ENCODE data around the gene SRGN. TPM values are rescaled to one million over a fixed set of nuclear protein-coding genes. Genes with fewer than 3 reads are reported as not detected.

SRGN gene
- total RNA-seq, 6 experiments from 2014 or later, result 128 to 471 (median 424) TPM

- no peak for DNase-seq
- no peaks in the 10 kb centered on the region for H3K9me3 Mint-ChIP-seq
Measured at GRCh38 chr10:69142983-69143382, 55.1 kb downstream of the SRGN start.

GRCh38 chr10:69145329-69145728 lies 57.4 kb downstream of the SRGN start:
- Mint-ChIP-seq H3K27me3 (ENCODE audit: insufficient read depth) (no peaks in the 10 kb centered on the region), H3K9me3 (no peaks in the 10 kb centered on the region), H3K36me3 (ENCODE audit: low read depth) (no peaks in the 10 kb centered on the region; the same call in 1 of the 2 replicates), H3K4me1 (ENCODE audit: low read depth) (peaks cover 7% of the 10 kb centered on the region), H3K4me3 (no peak overlapping the region), H3K27ac (peak overlapping the region; percentile 13; the same call in 1 of the 2 replicates)
- TF ChIP-seq, protein P1, sequence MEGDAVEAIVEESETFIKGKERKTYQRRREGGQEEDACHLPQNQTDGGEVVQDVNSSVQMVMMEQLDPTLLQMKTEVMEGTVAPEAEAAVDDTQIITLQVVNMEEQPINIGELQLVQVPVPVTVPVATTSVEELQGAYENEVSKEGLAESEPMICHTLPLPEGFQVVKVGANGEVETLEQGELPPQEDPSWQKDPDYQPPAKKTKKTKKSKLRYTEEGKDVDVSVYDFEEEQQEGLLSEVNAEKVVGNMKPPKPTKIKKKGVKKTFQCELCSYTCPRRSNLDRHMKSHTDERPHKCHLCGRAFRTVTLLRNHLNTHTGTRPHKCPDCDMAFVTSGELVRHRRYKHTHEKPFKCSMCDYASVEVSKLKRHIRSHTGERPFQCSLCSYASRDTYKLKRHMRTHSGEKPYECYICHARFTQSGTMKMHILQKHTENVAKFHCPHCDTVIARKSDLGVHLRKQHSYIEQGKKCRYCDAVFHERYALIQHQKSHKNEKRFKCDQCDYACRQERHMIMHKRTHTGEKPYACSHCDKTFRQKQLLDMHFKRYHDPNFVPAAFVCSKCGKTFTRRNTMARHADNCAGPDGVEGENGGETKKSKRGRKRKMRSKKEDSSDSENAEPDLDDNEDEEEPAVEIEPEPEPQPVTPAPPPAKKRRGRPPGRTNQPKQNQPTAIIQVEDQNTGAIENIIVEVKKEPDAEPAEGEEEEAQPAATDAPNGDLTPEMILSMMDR (IDR thresholded peaks at IDR 0.05), result no peak
- no peak for DNase-seq

More at GRCh38 chr10:69142983-69143382, 55.1 kb downstream of the SRGN start:
- Mint-ChIP-seq H3K4me1 (ENCODE audit: low read depth) (peaks cover 17% of the 10 kb centered on the region), H3K27me3 (ENCODE audit: insufficient read depth) (no peaks in the 10 kb centered on the region), H3K36me3 (ENCODE audit: low read depth) (no peaks in the 10 kb centered on the region; the same call in 1 of the 2 replicates), H3K4me3 (no peak overlapping the region), H3K27ac (no peak overlapping the region; the same call in 1 of the 2 replicates)
- TF ChIP-seq, protein P1 (IDR thresholded peaks at IDR 0.05), result no peak

DNA sequence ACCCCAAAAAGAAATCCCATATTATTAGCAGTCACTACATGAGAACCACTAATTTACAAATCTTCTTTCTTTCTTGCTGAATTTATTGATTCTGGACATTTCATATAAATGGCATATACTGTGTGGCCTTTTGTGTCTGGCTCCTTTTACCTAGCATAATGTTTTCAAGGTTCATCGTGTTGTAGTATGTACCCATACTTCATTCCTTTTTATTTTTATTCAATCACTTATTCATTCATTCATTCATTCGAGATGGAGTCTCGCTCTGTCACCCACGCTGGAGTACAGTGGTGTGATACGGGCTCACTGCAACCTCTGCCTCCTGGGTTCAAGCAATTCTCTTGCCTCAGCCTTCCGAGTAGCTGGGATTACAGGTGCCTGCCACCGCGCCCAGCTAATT lies 58.0 kb downstream of the SRGN start:
- DNase-seq, result no peak
- no peak overlapping the region for H3K4me3 Mint-ChIP-seq
- peaks cover 7% of the 10 kb centered on the region for H3K4me1 Mint-ChIP-seq (ENCODE audit: low read depth)
- no peak overlapping the region for H3K27ac Mint-ChIP-seq
- no peaks in the 10 kb centered on the region; the same call in 1 of the 2 replicates for H3K36me3 Mint-ChIP-seq (ENCODE audit: low read depth)
- no peaks in the 10 kb centered on the region for H3K27me3 Mint-ChIP-seq (ENCODE audit: insufficient read depth)
- TF ChIP-seq, protein P1 (IDR thresholded peaks at IDR 0.05), result no peak
- no peaks in the 10 kb centered on the region for H3K9me3 Mint-ChIP-seq

- H3K27ac Mint-ChIP-seq, result no peak overlapping the region
- no peaks in the 10 kb centered on the region for H3K27me3 Mint-ChIP-seq (ENCODE audit: insufficient read depth)
- no peak overlapping the region for H3K4me3 Mint-ChIP-seq
- H3K9me3 Mint-ChIP-seq, result no peaks in the 10 kb centered on the region
- H3K4me1 Mint-ChIP-seq (ENCODE audit: low read depth), result peaks cover 7% of the 10 kb centered on the region
- TF ChIP-seq, protein P1 (IDR thresholded peaks at IDR 0.05), result no peak
- no peak for DNase-seq
- H3K36me3 Mint-ChIP-seq (ENCODE audit: low read depth), result no peaks in the 10 kb centered on the region; the same call in 1 of the 2 replicates
Measured at GRCh38 chr10:69146759-69147158, 58.9 kb downstream of the SRGN start.

- DNase-seq, result no peak
- H3K27ac Mint-ChIP-seq, result no peak overlapping the region
- no peak overlapping the region for H3K4me3 Mint-ChIP-seq
- H3K9me3 Mint-ChIP-seq, result no peaks in the 10 kb centered on the region
- H3K27me3 Mint-ChIP-seq (ENCODE audit: insufficient read depth), result no peaks in the 10 kb centered on the region
- TF ChIP-seq, protein P1 (IDR thresholded peaks at IDR 0.05), result no peak
- H3K4me1 Mint-ChIP-seq (ENCODE audit: low read depth), result no peaks in the 10 kb centered on the region; the same call in 1 of the 2 replicates
- peaks cover 4% of the 10 kb centered on the region; the same call in 1 of the 2 replicates for H3K36me3 Mint-ChIP-seq (ENCODE audit: low read depth)
Measured at GRCh38 chr10:69151984-69152383, 64.1 kb downstream of the SRGN start.
